ENCODE data around the gene SLC29A1.

Gene SLC29A1

GRCh38 chr6:44237813-44238433 is 14.5 kb downstream of the SLC29A1 start:
- DNase-seq: peak; percentile 71

DNA sequence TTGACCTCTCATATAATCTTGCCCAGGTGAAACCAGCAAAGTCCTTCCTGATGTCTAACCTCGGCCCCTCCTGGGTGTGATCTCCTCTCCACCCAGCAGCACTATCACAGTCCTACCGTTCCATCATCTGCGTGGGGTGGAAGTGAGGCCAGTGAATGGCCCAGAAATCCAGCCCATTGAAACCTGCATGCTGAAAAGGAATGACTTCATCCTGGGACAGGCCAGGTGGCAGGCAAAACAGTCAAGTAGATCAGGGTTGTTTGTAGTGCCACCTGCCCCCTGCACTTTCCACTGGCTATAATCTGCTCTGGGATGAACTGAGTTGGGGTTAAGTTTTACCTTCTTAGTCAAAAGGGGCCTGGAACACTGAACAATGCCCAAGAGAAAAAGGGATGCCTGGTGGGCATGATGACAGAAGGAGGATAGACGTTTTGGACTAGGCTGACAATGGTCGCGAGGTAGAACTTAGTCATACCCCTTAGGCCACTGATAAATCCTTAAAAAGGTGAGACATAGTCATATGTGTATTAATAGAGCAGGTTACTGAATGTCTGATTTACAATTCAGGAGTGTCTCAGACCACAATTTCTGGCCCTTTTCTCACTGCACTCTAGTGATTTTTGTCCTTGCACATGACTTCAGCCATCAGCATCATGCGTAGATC is 15.4 kb downstream of the SLC29A1 start:
- DNase-seq: no peak

DNA sequence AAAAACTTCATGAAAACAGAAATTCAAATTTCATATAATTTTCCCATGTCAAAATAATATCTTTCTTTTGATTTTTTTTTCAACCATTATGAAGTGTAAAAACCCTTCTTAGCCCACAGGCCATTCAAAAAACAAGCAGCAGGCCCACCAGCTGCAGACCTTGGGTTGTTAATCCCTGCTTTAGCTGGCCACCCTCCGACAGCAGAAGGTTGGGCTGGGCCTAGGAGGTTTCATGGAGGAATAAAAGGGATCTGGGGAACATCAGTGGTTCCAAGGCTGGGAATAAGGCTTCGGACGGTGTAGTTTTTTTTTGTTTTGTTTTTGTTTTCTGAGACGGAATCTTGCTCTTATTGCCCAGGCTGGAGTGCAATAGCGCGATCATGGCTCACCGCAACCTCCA is 19.9 kb downstream of the SLC29A1 start:
- no peak for DNase-seq

GRCh38 chr6:44245391-44245911 is 22.1 kb downstream of the SLC29A1 start:
- DNase-seq: no peak

GRCh38 chr6:44245912-44246662 is 22.7 kb downstream of the SLC29A1 start:
- peak; percentile 69 for DNase-seq

DNA sequence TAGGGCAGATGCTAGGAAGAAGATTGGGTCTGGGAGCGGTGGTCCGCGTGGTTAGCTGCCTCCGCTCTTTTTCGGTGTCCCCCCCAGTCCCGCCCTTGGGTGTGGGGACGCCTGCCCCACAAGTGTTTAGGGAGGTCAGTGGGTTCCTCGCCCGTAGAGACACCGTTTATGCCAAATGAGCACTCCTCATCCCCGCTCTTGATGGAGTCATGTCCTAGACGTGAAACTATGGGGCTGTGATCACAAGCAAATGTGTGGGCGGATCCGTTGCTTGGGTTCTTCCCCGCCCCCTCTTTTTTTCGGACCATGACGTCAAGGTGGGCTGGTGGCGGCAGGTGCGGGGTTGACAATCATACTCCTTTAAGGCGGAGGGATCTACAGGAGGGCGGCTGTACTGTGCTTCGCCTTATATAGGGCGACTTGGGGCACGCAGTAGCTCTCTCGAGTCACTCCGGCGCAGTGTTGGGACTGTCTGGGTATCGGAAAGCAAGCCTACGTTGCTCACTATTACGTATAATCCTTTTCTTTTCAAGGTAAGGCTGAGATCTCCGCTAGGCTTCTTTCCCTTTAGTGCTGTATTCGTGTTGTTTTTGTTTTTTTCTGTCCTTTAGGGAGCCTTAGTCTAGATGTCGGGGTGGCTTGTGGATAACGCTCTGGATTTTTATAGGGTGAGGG is 23.4 kb downstream of the SLC29A1 start, which contains the start of gene HSP90AB1:
TSS of gene HSP90AB1 (plus strand) at position 439 of the 675 bp plus-strand sequence. CDS start 1,529 bp downstream, outside the sequence.
- peak; percentile 95 for DNase-seq

GRCh38 chr6:44247338-44248302 is 24.2 kb downstream of the SLC29A1 start:
- DNase-seq: peak; percentile 87

DNA sequence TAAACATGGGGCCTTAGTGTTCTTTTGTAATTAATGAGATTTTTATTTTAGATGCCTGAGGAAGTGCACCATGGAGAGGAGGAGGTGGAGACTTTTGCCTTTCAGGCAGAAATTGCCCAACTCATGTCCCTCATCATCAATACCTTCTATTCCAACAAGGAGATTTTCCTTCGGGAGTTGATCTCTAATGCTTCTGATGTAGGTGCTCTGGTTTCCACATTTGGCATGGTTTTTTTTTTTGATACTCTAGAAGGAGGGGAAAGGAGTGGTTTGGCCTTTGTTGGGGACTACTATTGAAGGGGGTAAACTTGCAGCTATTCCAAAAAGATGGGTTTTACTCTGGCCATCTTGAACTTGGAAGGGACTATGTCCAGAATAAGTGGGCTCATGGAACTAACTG is 25.2 kb downstream of the SLC29A1 start:
- DNase-seq: no peak

DNA sequence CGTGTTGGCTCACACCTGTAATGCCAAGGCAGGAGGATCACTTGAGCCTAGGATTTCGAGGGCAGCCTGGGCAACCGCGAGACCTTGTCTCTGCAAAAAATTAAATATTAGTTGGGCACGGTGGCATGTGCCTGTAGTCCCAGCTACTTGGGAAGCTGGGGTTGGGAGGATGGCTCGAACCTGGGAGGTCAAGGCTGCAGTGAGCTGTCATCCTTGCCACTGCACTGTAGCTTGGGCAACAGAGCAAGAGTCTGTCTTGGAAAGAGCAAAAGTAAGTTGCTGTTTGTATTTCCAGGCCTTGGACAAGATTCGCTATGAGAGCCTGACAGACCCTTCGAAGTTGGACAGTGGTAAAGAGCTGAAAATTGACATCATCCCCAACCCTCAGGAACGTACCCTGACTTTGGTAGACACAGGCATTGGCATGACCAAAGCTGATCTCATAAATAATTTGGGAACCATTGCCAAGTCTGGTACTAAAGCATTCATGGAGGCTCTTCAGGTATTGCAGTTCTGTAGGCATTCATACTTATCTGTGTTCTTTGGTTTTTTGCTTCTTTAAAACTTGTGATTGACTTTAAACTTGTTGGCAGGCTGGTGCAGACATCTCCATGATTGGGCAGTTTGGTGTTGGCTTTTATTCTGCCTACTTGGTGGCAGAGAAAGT is 25.8 kb downstream of the SLC29A1 start:
- DNase-seq: no peak

DNA sequence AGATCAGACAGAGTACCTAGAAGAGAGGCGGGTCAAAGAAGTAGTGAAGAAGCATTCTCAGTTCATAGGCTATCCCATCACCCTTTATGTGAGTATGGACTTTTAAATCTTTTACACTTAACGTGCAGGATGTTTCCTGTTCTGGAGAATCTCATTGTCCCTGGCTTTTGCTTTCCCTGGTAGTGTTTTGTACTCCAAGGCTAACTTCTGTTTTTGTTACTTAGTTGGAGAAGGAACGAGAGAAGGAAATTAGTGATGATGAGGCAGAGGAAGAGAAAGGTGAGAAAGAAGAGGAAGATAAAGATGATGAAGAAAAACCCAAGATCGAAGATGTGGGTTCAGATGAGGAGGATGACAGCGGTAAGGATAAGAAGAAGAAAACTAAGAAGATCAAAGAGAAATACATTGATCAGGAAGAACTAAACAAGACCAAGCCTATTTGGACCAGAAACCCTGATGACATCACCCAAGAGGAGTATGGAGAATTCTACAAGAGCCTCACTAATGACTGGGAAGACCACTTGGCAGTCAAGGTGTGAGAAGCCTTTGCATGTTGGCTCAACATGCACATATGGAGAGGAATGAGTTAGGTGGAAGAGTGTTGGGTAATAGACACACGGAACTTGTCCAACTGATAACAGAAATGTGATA is 26.8 kb downstream of the SLC29A1 start:
- no peak for DNase-seq

DNA sequence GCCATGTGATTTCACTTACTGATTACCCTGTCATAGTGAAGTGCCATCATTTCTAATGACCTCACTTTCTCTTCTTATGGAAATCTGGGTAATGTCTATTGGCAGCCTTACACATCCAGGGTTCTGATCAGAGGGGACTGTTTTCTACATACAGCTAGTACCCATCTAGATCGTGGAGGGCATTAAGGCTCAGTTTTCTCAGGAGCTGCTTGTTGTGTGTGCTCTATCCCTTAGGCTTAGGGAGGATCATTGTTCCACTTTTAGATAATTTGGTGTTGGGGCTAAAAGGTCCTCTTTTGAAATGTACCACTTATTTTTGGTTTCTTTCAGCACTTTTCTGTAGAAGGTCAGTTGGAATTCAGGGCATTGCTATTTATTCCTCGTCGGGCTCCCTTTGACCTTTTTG is 27.3 kb downstream of the SLC29A1 start:
- DNase-seq: no peak

- DNase-seq: no peak
Measured at GRCh38 chr6:44251576-44252524, 28.5 kb downstream of the SLC29A1 start.

DNA sequence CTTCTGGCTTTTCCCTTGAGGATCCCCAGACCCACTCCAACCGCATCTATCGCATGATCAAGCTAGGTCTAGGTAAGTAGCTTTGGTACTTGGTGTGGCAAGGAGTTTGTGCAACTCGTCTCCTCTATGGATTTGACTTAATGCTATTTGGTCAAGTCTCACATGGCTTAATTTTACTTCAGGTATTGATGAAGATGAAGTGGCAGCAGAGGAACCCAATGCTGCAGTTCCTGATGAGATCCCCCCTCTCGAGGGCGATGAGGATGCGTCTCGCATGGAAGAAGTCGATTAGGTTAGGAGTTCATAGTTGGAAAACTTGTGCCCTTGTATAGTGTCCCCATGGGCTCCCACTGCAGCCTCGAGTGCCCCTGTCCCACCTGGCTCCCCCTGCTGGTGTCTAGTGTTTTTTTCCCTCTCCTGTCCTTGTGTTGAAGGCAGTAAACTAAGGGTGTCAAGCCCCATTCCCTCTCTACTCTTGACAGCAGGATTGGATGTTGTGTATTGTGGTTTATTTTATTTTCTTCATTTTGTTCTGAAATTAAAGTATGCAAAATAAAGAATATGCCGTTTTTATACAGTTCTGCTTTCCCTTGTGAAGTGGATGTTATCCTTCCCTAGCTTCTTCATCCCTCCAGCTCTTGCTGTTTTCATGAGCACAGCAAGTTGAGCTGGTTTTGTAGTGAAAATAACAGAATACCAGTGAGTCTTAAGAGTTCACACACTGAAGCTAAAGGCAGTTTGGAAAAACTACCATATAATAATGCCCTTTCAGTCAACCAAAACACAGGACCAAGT is 30.1 kb downstream of the SLC29A1 start:
- peak; percentile 63 for DNase-seq

DNA sequence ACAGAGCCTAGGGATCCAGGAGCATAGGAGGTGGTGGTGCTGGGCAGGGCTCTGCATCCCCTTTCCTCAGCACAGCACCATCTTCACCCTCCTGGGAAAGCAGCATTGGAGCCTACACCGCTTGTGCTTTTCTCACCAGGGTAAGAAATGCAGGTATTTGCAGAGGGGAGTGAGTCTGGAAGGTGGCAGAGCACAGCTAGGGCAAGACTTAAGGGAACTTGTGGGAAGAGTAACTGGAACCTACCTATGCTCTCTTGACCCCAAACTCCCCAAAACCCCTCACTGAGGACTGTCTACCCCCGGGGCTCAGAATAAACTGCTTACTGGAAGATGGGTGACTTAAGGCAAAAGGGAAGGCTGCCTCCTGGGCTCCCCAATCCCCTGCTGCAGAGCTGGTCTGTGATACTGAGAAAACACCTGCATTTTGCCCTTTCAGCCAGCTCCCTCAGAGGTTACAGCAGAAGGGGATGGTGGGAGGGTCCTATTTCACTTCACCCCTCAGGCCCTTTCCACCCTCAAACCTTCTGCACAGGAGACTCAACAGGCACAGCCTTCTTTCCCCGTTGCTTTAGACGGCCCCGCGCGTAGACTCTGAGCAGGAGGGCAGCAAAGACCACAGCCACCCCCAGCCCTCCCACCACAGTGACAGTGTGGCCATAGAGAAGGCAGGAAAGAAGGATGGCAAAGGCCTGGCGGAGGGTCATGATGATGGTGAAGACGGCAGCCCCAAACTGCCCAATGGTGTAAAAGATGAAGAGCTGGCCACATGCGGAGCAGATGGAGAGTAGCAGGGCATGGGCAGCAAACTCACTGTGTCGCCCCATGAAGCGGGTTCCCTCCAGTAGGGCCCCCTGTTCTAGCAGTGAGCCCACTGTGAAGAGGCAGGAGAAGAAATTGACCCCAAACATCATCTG is 31.1 kb downstream of the SLC29A1 start:
- DNase-seq: no peak

- no peak for DNase-seq
Measured at GRCh38 chr6:44255105-44255808, 31.9 kb downstream of the SLC29A1 start.

- DNase-seq: no peak
Measured at GRCh38 chr6:44255871-44256774, 32.7 kb downstream of the SLC29A1 start.

All from effector CD4-positive, alpha-beta T cell (primary cell).